ENCODE data around the gene TIMM44. TPM values are rescaled to one million over a fixed set of nuclear protein-coding genes. Genes with fewer than 3 reads are reported as not detected.
A peak's percentile ranks its signal among the peaks of the same experiment; 100 is the strongest.

Gene TIMM44
- total and polyA plus RNA-seq, 2 donors (not counting 3 experiments of a cell fraction or from before 2014, with no cell fraction given), result 61.5 to 64.3 TPM

GRCh38 chr19:7921302-7921966 lies 22.0 kb downstream of the TIMM44 start:
- CTCF ChIA-PET, result interaction anchor here (1.0 to 5.1 kb wide), 10 partner anchors 7 to 353 kb away, joined by 3 to 34 read pairs (median 8); partner anchors contain the start of genes MAP2K7 and TIMM44
- H3K27ac ChIP-seq (ENCODE audit: insufficient read depth, low read depth, low read length), result peak overlapping the region; percentile 9
- POLR2A ChIA-PET, result interaction anchor here (2.1 kb wide), 2 partner anchors 18 to 22 kb away, joined by 9 to 13 read pairs; partner anchors contain the start of genes MAP2K7 and TIMM44
- H3K27me3 ChIP-seq (ENCODE audit: control insufficient read depth in 2 of 2, insufficient read depth in 2 of 2, low read length in 2 of 2), result peaks cover 9 to 22% of the 10 kb centered on the region in 2 experiments
- H3K79me2 ChIP-seq (ENCODE audit: control insufficient read depth, insufficient read depth, low read length), result no peaks in the 10 kb centered on the region
- intact Hi-C loops (cut with micrococcal nuclease), result loop anchor here (2.0 to 5.0 kb wide), 2 partner anchors 51 to 239 kb away; partner anchors contain the start of gene TRAPPC5
- H3K9me1 ChIP-seq (replicated peaks; ENCODE audit: control insufficient read depth, extremely low read depth, insufficient read depth, low read length), result no peaks in the 10 kb centered on the region
- H3K4me3 ChIP-seq (replicated peaks in 1 of 3; ENCODE audit: insufficient read depth in 1 of 3, low read depth in 1 of 3, low read length in 3 of 3), result peak overlapping the region; percentile 0 to 47 (median 43)
- H4K20me1 ChIP-seq (replicated peaks; ENCODE audit: control insufficient read depth, extremely low read depth, insufficient read depth, low read length), result no peaks in the 10 kb centered on the region
- no TSS peak for BruUV-seq (replicated peaks)
- dilution Hi-C loops (cut with MboI; ENCODE audit: extremely low pct_ligation_motif_present, low sequenced_read_pairs), result no loop called here
- H3K36me3 ChIP-seq (ENCODE audit: control insufficient read depth in 2 of 2, extremely low read depth in 1 of 2, insufficient read depth in 2 of 2, low read length in 2 of 2), result peaks cover 0 to 5% of the 10 kb centered on the region in 2 experiments
- DNase-seq (ENCODE audit: low read depth, low spot score), result no peak
- no peak for FAIRE-seq
- H3K4me1 ChIP-seq (ENCODE audit: control insufficient read depth, extremely low read depth, insufficient read depth, low read length), result peaks cover 25% of the 10 kb centered on the region
- H3K9ac ChIP-seq (replicated peaks; ENCODE audit: extremely low read depth, insufficient read depth, low read length), result peak overlapping the region; percentile 19
- peak overlapping the region; percentile 33 for H3K4me2 ChIP-seq (ENCODE audit: insufficient read depth, low read length)
- H3K9me3 ChIP-seq (replicated peaks; ENCODE audit: control insufficient read depth, insufficient read depth, low read length), result no peaks in the 10 kb centered on the region
- peak overlapping the region; percentile 48 for H2AFZ ChIP-seq (ENCODE audit: low read depth, low read length)
- TF ChIP-seq POLR2AphosphoS5 (IDR thresholded peaks at IDR 0.05; ENCODE audit: insufficient read depth, low read depth, low read length) (peak; percentile 21), EZH2 (IDR thresholded peaks at IDR 0.05; ENCODE audit: borderline replicate concordance, low read depth, low read length, severe bottlenecking) (no peak)

GRCh38 chr19:7920519-7921301 lies 22.8 kb downstream of the TIMM44 start:
- TF ChIP-seq POLR2AphosphoS5 (IDR thresholded peaks at IDR 0.05; ENCODE audit: insufficient read depth, low read depth, low read length), result peak; percentile 74
- no peak for TF ChIP-seq GATA2 (IDR thresholded peaks at IDR 0.05; ENCODE audit: insufficient read depth, insufficient read length, low read depth, low read length)
- no peak for TF ChIP-seq MYC (IDR thresholded peaks at IDR 0.05; ENCODE audit: low read depth, low read length)
- TF ChIP-seq POLR2A (IDR thresholded peaks at IDR 0.05; ENCODE audit: low read depth, low read length), result no peak
- no peak for TF ChIP-seq MAX (IDR thresholded peaks at IDR 0.05; ENCODE audit: insufficient read depth, insufficient read length)
- TF ChIP-seq CTCF (IDR thresholded peaks at IDR 0.05; ENCODE audit: extremely low read depth in 1 of 2, insufficient read depth in 1 of 2, low read depth in 1 of 2, low read length in 2 of 2), result no peak
- TF ChIP-seq EZH2 (IDR thresholded peaks at IDR 0.05; ENCODE audit: borderline replicate concordance, low read depth, low read length, severe bottlenecking), result no peak
- DNase-seq (ENCODE audit: low read depth, low spot score) (peak; percentile 96), FAIRE-seq (peak; percentile 96)
- H3K9ac ChIP-seq (replicated peaks; ENCODE audit: extremely low read depth, insufficient read depth, low read length), result peak overlapping the region; percentile 19
- dilution Hi-C loops (cut with MboI; ENCODE audit: extremely low pct_ligation_motif_present, low sequenced_read_pairs), result no loop called here
- no peaks in the 10 kb centered on the region for H4K20me1 ChIP-seq (replicated peaks; ENCODE audit: control insufficient read depth, extremely low read depth, insufficient read depth, low read length)
- no TSS peak for BruUV-seq (replicated peaks)
- intact Hi-C loops (cut with micrococcal nuclease), result loop anchor here (1.0 to 5.0 kb wide), 5 partner anchors 17 to 291 kb away; partner anchors contain the start of genes MAP2K7, PET100, TIMM44 and TRAPPC5
- peaks cover 22% of the 10 kb centered on the region for H3K4me1 ChIP-seq (ENCODE audit: control insufficient read depth, extremely low read depth, insufficient read depth, low read length)
- H2AFZ ChIP-seq (ENCODE audit: low read depth, low read length), result peak overlapping the region; percentile 84
- no peaks in the 10 kb centered on the region for H3K79me2 ChIP-seq (ENCODE audit: control insufficient read depth, insufficient read depth, low read length)
- H3K27me3 ChIP-seq (ENCODE audit: control insufficient read depth in 2 of 2, insufficient read depth in 2 of 2, low read length in 2 of 2), result peaks cover 13 to 29% of the 10 kb centered on the region in 2 experiments
- peaks cover 0 to 5% of the 10 kb centered on the region in 2 experiments for H3K36me3 ChIP-seq (ENCODE audit: control insufficient read depth in 2 of 2, extremely low read depth in 1 of 2, insufficient read depth in 2 of 2, low read length in 2 of 2)
- peak overlapping the region; percentile 61 to 79 (median 63) for H3K4me3 ChIP-seq (replicated peaks in 1 of 3; ENCODE audit: insufficient read depth in 1 of 3, low read depth in 1 of 3, low read length in 3 of 3)
- H3K9me1 ChIP-seq (replicated peaks; ENCODE audit: control insufficient read depth, extremely low read depth, insufficient read depth, low read length), result no peaks in the 10 kb centered on the region
- POLR2A ChIA-PET, result interaction anchor here (0.5 to 2.1 kb wide), 7 partner anchors 8 to 317 kb away, joined by 3 to 13 read pairs (median 4); partner anchors contain the start of genes MAP2K7 and TIMM44
- peak overlapping the region; percentile 82 for H3K4me2 ChIP-seq (ENCODE audit: insufficient read depth, low read length)
- CTCF ChIA-PET, result interaction anchor here (0.6 to 5.1 kb wide), 15 partner anchors 8 to 352 kb away, joined by 3 to 34 read pairs (median 7); partner anchors contain the start of genes MAP2K7 and TIMM44
- peak overlapping the region; percentile 13 for H3K27ac ChIP-seq (ENCODE audit: insufficient read depth, low read depth, low read length)
- H3K9me3 ChIP-seq (replicated peaks; ENCODE audit: control insufficient read depth, insufficient read depth, low read length), result no peaks in the 10 kb centered on the region
